Activated CD4-positive, alpha-beta T cell treated with anti-CD3 and anti-CD28 coated beads, Interleukin-10, Interleukin-2, amounts not matched to agents 100 ng/mL and 50 ng/mL, durations not matched to agents 16 hours and 8 hours (primary cell): ENCODE data around the gene RDH13.
"Not testable (repeated sequence)": the region's sequence is repeated elsewhere in the genome, so short reads cannot be mapped to it uniquely, and the experiment has no call there.

Experiments used
- DNase-seq: peaks from one replicate; pipeline ENCODE4 v3.0.0-alpha.2; 2020

Gene RDH13, protein sequence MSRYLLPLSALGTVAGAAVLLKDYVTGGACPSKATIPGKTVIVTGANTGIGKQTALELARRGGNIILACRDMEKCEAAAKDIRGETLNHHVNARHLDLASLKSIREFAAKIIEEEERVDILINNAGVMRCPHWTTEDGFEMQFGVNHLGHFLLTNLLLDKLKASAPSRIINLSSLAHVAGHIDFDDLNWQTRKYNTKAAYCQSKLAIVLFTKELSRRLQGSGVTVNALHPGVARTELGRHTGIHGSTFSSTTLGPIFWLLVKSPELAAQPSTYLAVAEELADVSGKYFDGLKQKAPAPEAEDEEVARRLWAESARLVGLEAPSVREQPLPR

DNA sequence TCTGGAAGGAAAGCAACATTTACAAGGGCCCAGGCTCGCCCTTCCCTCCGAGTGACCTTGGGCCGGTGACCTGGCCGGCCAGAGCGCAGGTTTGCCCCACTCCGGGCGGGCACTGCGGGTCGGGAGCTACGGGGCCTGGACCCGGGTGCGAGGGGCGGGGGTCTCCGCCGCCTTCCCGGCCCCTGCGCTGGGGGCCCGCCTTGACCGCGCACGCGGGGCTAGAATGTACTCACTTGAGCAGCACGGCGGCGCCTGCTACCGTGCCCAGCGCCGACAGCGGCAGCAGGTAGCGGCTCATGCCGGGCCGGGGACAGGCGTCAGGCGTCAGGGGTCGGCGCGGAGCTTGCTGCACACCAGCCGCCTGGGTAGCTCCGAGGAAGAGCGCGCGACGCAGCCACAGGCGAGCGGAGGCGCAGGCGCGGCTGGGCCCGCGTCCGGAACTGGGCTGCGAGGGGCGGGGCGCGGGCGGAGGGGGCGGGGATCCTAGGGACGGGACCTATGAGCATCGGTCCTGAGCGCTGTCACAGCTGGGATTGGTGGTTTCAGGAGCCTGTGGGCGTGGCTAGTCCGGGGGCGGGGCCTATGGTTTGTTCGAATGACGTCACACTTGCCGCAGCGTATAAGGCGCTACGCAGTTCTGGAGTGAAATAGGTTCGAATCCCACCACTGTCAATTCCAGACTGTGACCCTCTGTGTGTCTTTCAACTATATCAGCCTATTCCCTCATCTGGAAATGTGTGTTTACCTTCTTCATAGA, at the start of gene RDH13:
TSS of gene RDH13 (minus strand) at position 414 of the 757 bp plus-strand sequence. CDS start at position 298, 116 bp downstream.
- DNase-seq: peak; percentile 98

DNA sequence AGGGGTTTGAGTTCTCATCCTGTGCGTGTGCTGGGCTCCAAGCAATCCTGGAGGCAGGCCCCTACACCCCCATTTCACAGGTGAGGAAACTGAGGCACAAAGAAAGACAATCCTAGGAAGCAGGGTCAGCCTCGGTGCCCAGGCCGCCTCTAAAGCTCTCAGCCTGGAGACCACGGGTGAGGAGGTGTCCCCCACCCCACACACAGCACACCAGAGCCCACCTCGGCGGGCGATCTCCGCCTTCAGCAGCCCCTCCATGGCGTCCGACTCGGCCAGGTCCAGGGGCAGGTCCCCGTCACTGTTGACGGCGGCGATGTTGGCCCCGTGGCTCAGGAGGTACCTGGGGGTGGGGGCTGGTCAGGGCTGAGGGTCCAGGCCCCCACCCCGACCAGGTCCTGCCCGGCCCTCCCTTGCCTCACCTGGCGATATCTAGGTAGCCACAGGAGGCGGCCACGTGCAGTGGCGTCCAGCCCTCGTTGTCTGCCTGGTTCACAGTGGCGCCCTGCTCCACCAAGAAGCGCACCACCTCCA, 49.4 kb upstream of the RDH13 start:
- no peak for DNase-seq

DNA sequence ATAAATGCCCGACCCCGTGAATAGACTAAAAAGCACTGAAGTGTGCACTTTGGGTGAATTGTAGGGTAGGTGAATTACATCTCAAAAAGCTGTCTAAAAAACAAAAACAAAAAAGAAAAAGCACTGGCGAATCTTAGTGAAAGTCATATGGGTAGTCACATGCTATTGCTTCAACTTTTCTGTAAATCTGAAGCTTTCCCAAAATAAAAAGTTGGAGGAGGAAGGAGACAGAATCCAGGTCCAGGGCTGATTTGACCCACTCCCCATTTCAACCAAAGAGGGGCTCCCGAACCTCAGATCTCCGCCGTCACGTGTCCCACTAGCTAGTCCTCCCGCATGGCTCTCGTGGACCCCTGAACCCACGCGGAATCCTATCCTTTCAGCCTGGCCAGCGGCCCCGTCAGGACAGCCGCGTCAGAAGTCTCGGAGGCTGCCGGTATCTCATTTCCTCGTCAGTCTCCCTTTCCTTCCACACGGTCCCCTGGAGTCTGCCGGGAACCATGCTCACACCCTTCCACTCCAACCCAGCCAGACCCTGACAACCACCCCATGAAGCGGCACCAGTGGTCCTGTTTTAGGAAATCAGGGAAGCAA, 48.4 kb upstream of the RDH13 start:
- DNase-seq: no peak

DNA sequence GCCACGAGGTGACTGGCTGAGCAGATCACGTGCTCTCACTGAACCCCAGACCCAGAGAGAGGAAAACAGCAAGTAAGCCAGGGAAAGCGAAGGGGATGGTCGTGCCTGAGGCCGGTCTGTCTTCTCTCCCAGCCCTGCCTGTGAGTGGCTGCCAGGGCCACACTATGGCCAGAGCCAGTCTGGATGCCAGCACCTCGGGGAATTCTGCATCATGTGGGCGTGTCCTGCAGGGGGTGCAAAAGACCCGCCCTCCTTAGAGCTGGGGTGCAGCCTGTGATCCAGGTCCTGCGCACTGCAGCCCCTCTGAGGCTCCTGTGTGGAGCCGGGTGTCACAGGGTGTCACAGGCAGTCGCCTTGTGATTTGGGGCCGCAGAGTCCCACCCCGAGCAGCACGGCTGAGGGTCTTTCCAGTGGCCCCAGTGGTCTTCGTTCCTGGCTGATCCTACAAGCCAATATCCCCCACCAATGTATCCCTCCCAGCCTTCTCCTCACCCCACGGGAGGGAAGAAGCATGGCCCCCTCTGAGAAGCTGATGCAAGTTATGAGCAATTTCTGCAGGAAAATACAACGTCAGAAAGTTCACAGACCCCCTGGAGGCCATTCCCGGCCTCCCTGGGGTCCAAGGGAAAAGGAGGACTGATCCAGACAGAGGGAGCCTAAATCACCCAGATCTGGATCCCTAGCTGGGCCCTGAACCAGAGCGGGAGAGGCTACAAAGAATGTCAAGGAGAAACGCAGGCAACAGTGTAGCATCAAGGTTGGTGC, 46.8 kb upstream of the RDH13 start:
- no peak for DNase-seq

DNA sequence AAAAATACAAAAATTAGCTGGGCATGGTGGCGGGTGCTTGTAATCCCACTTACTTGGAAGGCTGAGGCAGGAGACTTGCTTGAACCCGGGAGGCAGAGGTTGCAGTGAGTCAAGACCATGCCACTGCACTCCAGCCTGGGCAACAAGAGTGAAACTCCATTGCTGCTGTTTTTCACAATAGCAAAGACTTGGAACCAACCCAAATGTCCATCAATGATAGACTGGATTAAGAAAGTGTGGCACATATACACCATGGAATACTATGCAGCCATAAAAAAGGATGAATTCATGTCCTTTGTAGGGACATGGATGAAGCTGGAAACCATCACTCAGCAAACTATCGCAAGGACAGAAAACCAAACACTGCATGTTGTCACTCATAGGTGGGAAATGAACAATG, 44.3 kb upstream of the RDH13 start:
- DNase-seq: not testable (repeated sequence)

DNA sequence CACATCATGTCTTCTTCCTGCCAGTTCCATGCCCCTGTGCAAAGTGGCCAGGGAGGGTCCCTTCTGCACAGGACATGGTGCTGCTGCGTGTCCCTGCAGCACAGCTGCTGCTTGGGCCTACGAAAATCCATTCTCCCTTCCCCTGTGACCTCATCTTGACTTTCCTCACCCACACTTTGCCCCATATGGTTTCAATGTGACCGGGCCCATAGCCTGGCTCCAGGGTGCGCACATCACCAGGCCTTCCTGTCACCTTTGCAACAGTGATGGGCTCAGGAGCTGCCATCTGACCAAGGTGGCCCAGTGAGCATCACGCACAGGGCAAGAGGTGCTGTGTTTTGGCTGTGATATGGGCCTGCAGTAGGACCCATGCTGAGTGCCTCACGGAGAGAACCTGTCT, 43.6 kb upstream of the RDH13 start:
- no peak for DNase-seq

DNA sequence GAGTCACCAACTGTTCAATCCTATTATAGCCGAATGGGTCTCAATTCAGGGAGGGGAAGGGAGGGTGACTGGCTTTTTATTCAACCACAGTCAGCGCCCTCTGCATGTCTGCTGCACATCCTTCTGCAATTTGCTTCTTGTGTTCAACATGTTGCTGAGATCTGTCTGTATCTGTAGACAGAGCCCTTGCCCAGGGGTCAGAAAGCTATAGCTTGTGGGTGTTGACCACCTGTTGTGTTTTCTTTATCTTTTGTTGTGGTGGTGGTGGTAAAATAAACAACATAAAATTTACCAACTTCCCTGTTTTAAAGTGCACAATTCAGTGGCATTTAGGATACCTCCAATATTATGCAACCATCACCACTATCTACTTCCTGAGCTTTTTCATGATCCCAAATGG, 42.3 kb upstream of the RDH13 start:
- no peak for DNase-seq

DNA sequence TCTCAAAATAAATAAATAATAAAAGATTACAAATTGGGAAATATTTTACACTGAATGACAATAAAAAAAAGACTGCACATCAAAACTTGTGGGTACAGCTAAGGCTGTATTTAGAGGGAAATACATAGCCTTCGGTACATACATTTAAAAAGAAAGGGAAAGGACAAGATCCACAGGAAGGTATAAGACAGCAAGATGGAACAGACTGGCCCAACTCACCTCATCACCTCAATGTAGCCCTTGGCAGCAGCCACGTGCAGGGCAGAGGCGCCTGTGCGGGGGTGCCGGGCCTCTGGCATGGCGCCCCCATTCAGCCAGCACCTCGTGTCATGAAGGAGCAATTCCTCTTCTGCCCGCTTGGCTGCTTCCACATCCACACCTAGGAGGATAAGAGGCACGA, 40.2 kb upstream of the RDH13 start:
- DNase-seq: no peak

DNA sequence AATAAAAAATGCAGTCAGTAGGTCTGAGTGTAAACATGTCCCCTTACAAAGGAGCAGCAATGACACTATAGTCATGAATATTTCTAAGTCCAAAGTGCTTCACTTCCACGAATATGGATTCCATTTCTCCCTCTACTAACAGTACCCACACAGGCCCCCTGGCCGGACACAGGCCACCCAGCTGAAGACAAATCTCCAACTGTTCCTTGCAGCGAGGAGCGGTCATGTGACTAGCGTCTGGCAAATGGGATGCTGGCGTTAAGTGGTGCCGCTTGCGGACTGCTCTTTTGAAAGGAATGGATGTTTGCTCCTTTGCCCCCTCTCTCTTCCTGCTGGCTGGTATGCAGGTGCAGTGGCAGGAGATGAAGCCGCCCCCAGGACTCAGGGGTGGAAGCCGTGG, 38.3 kb upstream of the RDH13 start:
- no peak for DNase-seq

DNA sequence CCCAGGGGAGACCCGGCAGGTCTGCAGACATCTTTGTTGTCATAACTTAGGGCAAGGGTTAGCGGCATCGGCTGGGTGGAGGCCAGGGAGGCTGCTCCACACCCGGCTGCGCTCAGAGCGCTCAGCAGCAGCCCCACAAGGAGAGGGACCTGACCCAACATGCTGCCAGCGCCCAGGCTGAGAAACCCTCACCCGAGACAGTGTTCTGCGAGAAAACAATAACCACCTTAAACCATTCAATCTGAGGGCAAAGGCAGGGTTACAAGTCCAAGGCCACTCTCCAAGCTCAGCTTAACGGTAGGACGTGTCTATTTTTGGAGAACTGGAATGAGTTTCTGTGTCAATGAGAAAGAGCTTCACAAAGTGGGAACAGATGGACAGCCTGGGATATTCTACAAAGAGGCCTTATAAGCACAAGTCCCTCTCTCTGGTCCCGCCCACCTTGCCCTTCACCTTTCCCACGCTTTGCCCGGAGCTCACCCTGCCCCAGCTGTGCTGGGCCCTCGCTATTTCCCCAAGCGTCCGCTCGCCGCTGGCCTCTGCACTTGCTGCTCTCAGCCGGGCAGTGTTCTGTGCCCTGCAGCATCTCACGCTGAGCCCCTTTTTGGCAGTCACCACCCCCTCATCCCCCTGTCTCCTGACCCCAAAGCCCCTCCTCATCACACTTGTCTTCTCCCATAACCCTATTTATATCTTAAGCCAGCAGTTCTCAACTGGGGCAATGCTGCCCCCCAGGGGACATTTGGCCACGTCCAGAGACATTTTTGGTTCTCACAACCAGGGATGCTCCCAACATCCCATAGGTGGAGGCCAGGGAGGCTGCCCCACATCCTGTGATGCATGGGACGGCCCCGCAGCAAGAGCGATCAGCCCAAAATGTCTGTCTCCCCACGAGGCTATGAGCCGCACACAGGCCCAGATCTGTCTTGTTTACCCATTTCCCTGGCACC, 36.9 kb upstream of the RDH13 start:
- no peak for DNase-seq

DNA sequence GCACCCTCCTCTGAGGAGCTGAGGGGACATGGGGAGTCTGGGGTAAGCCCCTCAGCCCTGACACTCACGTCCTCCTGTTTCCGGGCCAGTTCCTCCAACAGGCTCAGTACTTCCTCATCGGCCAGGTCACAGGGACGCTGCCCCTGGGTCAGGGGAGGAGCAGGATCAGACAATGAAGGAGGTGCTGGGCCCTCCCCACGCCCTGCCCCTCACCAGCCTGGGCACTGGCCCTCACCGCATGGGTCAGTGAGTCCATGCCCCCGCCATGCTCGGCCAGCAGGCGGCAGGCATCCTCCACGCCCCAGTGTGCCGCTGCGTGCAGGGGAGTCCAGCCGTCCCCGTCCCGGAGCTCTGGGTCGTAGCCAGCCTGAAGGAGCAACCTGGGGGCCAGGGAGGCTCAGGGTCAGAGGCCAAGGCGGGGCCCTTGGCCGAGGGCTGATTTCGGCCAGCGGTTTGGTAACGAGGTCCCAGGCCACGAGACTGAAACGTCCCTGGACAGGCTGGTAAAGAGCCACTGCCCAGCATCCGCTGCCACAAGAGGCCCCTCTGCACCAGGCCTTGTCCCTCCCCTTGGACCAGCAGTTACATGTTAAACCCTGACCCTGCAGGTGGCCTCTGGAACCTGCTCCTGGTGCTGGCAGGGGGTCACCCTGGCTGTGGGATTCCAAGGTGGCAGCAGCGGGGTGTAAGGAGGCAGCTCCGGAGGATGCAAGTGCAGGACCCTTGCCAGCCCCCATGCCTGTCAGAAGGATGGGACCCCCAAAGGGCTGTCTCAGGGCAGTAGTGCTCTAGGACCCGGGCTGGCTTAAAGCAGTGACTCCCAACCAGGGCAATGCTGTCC, 36.0 kb upstream of the RDH13 start:
- no peak for DNase-seq

DNA sequence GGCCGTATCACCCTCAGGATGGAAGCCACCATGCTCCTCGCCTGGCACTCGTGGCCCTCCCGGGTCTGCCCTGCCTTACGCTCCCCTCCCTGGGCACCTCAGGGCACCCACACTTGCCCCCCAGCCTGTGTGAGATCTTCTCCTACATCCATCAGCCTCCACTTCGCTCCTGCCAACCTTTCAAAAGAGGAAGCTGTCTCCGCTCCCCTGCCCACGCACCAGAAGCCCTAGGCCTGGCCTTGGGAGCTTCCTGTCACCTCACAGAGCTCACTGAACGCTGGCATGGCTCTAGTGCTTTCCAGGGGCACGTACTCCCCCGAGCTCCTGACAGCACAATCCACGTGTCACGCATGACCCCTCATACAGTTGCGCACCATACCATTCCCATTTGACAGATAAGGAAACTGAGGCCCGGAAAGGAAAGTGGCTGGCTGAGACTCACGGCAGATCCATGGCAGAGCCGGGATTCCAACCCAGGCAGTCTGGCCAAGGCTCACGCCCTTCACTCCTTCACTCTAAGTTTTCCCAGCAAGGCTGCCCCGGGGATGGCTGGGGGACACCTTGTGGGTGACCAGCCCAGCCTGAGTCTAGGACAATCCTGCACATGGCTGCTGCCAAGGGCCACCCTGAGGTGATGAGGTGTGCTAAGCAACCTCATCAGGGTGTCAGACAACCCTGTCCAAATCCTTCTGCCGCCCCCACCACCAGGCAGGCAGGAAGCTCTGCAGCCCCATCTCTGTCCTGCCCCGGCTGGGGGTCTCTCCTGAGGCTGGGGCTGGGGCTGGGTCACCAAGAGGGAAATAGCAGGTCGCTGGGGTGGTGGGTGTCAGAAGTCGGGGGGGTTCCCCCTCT, 35.1 kb upstream of the RDH13 start:
- no peak for DNase-seq

DNA sequence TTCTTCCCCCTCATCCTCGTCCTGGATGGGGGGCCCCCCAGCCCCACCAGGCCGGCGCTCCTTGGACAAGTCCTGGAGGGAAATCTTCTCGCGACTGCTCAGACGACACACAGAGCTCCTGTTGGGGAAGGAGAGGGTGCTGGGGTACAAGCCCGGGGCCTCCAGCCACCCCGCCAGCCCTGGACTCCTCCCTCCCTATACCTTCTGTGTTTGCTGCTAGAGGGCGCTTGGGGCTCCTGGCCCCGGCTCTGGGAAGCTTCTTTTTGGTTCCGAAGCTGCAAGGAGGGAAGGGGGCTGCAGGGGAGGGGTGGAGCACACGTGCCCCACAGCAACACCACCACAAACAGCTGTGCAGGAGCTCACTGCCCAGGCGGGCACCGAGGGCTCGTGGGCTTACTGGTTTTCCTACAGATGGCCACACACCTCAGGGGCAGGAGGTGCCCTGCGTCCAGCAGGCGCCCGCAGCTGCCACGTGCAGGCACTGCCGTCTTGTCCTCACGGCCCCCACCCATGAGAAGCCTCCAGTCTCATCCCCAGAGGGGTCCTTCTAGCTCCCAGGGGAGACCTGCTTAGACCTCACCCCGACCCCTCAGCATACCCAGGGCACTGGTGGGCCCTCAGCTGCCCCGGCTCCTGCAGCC, 33.2 kb upstream of the RDH13 start:
- no peak for DNase-seq

DNA sequence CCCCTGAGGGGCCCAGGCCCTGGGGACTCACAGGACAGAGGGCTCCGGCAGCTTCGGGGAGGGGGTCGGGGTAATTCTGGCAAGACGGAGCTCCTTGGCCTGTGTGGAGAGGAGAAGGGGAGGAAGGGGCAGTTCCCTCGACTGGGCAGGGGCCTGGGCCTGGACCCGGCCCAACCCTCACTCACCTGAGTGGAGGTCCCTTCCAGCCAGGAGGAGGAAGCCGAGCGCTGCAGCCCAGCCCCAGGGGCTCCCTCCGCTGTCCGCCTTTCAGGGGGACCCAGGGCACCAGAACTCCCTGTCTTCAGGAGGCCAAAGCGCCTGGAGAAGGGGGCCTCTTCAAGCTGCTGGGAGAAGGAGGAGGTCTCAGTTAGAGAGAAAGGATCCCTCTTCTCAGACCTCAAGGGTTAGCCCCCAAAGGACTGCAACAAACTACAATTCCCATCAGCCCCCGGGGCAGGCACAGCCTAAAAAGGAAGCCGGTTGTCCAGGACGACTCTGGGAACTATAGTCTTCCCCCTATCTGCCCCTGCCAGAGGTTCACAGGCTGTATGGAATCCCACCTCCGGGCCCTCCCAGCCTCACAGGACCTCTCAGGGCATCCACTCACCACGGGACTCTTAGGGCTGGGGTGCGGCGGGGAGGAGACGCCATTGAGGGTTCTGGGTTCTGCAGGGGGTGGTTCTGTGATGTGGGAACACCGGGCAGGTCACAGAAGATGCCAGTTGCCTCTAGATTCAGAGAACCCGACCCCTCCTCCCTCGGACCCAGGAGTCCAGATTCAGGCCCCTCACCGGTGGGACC, 32.5 kb upstream of the RDH13 start:
- DNase-seq: no peak

DNA sequence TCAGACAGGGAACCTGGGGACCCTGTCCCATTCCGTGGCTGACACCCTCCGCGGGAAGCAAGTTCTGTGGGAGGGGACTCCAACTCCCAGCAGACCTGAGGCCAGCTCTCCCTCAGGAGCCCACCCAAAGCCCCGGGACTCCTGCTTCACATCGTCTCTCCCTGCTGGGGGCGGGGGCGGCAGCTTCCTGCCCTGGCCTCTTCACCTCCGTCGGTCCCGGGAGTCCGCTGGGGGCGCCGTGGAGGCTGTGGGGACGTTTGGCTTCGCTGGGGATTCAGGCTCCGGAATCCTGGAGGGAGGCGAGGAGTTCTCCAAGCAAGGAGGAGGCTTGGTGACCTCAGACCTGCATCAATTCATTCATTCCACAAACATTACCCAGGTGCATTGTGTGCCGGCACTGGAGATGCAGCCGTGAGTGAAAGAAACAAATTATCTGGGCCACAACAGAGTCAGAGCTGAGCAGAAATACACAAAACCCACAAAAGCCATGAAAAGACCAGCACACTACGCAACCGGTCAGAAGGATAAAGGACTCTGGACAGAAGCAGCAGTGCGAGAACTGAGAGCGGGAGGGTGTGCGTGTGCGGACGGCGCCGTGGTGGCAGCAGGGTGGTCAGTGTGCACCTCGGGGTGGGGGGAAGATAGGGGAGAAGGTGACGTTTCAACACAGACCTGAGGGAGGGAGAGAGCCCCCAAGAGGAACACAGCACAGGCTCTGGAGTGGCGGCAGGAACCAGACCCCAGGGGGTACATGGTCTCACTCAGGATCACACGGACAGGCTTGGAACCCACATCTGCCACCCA, 31.7 kb upstream of the RDH13 start:
- no peak for DNase-seq

DNA sequence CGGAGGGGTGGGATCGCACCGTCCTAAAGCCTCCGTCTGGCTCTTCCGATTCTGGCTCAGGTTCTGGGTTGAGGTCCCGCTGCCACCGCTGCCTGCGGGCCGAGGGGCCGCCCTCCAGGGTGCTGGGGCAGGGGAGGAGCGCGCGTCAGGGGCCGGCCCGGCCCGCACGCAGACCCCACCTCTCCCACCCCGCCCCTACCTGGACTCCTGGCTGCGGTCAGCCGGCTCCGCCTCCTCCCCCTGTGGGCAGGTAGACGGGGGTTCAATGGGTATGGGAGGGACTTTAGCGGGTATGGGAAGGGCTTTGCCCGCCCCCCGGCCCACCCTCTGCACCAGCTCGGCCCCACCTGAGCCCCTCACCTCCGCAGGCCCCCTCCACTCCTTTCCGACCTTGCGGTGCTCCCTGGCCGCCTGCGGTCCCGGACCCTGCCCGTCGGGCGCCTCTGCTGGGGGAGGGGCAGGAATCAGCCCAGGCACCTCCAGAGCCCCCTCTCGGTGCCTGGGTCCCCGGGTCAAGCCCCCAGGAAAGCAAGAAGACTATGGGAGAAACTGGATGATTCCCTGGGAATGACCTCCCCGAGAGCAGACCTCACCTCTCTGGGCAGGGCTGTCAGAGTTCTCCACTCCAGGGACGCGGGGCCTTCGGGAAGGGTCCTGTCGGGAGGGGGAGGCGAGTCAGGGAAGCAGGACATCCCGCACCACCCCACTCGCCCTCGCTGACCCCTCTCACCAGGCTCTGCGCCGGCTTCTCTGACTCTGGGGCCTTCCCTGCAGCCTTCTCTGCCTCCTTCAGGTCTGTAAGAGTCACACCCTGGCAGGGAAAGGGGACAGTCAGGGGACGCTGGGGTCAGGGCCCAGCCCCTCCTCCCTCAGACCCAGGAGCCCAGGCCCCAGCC, 29.7 kb upstream of the RDH13 start:
- DNase-seq: no peak

DNA sequence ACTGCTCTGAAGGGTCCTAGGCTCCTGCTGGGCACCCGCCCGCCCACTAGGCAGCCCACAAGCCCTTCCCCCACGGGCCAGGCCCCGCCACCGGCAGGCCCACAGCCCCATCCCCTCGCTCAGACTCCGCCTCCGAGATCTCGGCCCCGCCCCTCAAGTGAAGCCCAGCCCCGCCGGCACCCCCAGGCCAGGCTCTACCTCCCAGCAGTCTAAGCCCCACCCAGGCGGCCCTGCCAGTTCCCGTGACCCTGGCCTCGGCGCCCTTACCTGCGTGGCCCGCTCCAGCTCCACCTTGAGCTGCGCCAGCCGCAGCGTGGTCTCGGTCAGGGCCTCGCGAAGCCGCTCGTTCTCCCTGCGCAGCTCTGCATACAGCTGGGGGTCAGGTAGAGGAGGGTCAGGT, 29.0 kb upstream of the RDH13 start:
- DNase-seq: no peak
